H1 (cell line): Measurements from ENCODE around the gene ACSF2. TPM values are rescaled to one million over a fixed set of nuclear protein-coding genes. Genes with fewer than 3 reads are reported as not detected.

Experiments
- CTCF ChIA-PET: fragments of 300-600 bp; sonication (Branson Sonifier 250); formaldehyde crosslinking; loops from one replicate; lab custom pipeline; 2021; ENCODE audit not compliant: partially characterized antibody; lab: Charles Lee
- POLR2A ChIA-PET: fragments of 300-600 bp; sonication (Branson Sonifier 250); formaldehyde crosslinking; loops from one replicate; lab custom pipeline; 2021; ENCODE audit warnings: inconsistent platforms; ENCODE audit not compliant: partially characterized antibody; lab: Charles Lee
- DNase-seq, 2 experiments: peaks; one replicate each; pipeline versions ENCODE4 v3.0.0 to v3.0.0-alpha.2; 2010 to 2022; ENCODE audit warnings: low spot score in 2 of 2, low read depth in 1 of 2, mixed read lengths in 1 of 2
- FAIRE-seq: peaks from 2 replicates; lab custom pipeline; 2011; peaks lifted over from hg19 to GRCh38; lab: Jason Lieb, UNC
- H2AFZ ChIP-seq: 2 replicates; pipeline ENCODE4 v1.8.1; 2012; ENCODE audit warnings: low read length, inconsistent platforms
- H2AK5ac ChIP-seq: 2 replicates; pipeline ENCODE4 v1.6.1; 2013; ENCODE audit warnings: low read depth, low read length
- H2BK120ac ChIP-seq: replicated peaks from 2 replicates; pipeline ENCODE3; 2013; ENCODE audit warnings: low read depth, low read length, inconsistent platforms
- H2BK12ac ChIP-seq: 2 replicates; pipeline ENCODE4 v1.6.1; 2013; ENCODE audit warnings: low read depth, low read length
- H2BK15ac ChIP-seq: 2 replicates; pipeline ENCODE4 v1.6.1; 2013; ENCODE audit warnings: low read length
- H2BK20ac ChIP-seq: 2 replicates; pipeline ENCODE4 v1.6.1; 2013; ENCODE audit warnings: low read length
- H2BK5ac ChIP-seq: 2 replicates; pipeline ENCODE4 v1.6.1; 2013; ENCODE audit warnings: low read depth, low read length
- H3K14ac ChIP-seq: 2 replicates; pipeline ENCODE4 v1.6.1; 2013; ENCODE audit warnings: inconsistent platforms; ENCODE audit not compliant: insufficient read length
- H3K18ac ChIP-seq: 2 replicates; pipeline ENCODE4 v1.6.1; 2013; ENCODE audit warnings: low read length; ENCODE audit errors: extremely low read depth
- H3K23ac ChIP-seq: 2 replicates; pipeline ENCODE4 v1.6.1; 2013; ENCODE audit warnings: inconsistent platforms; ENCODE audit not compliant: insufficient read length
- H3K23me2 ChIP-seq: 2 replicates; pipeline ENCODE4 v1.6.1; 2013; ENCODE audit warnings: low read depth, low read length
- H3K27ac ChIP-seq: 2 replicates; pipeline ENCODE4 v1.6.1; 2011; ENCODE audit warnings: low read depth, low read length, inconsistent platforms
- H3K27me3 ChIP-seq, 4 experiments: replicated peaks in 1 of 4; 1 replicate in 1 of 4; 2 replicates in 3 of 4; pipeline versions ENCODE4 v1.6.1 to v1.8.1; 2011 to 2013; ENCODE audit warnings: low read length in 3 of 4, mild to moderate bottlenecking in 3 of 4, inconsistent platforms in 2 of 4, mixed read lengths in 2 of 4, moderate library complexity in 1 of 4; ENCODE audit not compliant: control insufficient read depth in 3 of 4, insufficient read depth in 3 of 4; ENCODE audit errors: extremely low read depth in 1 of 4
- H3K36me3 ChIP-seq, 4 experiments: 2 replicates each; pipeline versions ENCODE4 v1.6.1 to v1.8.1; 2011 to 2013; ENCODE audit warnings: mild to moderate bottlenecking in 4 of 4, low read length in 3 of 4, moderate library complexity in 2 of 4, control low read depth in 1 of 4, inconsistent platforms in 1 of 4; ENCODE audit not compliant: insufficient read depth in 4 of 4, control insufficient read depth in 2 of 4
- H3K4ac ChIP-seq: replicated peaks from 2 replicates; pipeline ENCODE3; 2013; ENCODE audit warnings: low read length, low read depth, mixed read lengths, inconsistent platforms; ENCODE audit not compliant: insufficient read length
- H3K4me1 ChIP-seq, 4 experiments: replicated peaks in 1 of 4; 1 replicate in 1 of 4; 2 replicates in 3 of 4; pipeline versions ENCODE4 v1.6.1 to v1.8.1; 2011 to 2013; ENCODE audit warnings: low read length in 3 of 4, inconsistent platforms in 2 of 4, mixed read lengths in 1 of 4; ENCODE audit not compliant: insufficient read depth in 4 of 4, control insufficient read depth in 3 of 4
- H3K4me2 ChIP-seq, 2 experiments: 2 replicates each; pipeline versions ENCODE4 v1.6.1 to v1.8.1; 2011 to 2013; ENCODE audit warnings: low read depth in 2 of 2, low read length in 2 of 2, control low read depth in 1 of 2, inconsistent platforms in 1 of 2, mild to moderate bottlenecking in 1 of 2; ENCODE audit not compliant: insufficient read depth in 1 of 2
- H3K4me3 ChIP-seq, 4 experiments: fragments of 200-600, 300-600 bp in 1 of 4; sonication (generic), shearing (Covaris generic), sonication (Bioruptor Twin) in 1 of 4; 2 replicates each; pipeline versions ENCODE4 v1.5.1 to v1.8.1; 2011 to 2016; ENCODE audit warnings: low read length in 4 of 4, low read depth in 3 of 4, control low read depth in 2 of 4, inconsistent platforms in 2 of 4, mild to moderate bottlenecking in 2 of 4, mixed read lengths in 1 of 4, moderate library complexity in 1 of 4; ENCODE audit not compliant: insufficient read depth in 2 of 4; ENCODE audit errors: extremely low read depth in 1 of 4
- H3K56ac ChIP-seq: replicated peaks from 2 replicates; pipeline ENCODE3; 2013; ENCODE audit warnings: low read depth, mild to moderate bottlenecking, mixed read lengths, low read length, inconsistent platforms; ENCODE audit not compliant: insufficient read length
- H3K79me1 ChIP-seq: 2 replicates; pipeline ENCODE4 v1.6.1; 2013; ENCODE audit warnings: low read depth, low read length, control low read depth
- H3K79me2 ChIP-seq, 2 experiments: 2 replicates each; pipeline versions ENCODE4 v1.6.1 to v1.8.1; 2012 to 2013; ENCODE audit warnings: low read length in 2 of 2, mild to moderate bottlenecking in 2 of 2, inconsistent platforms in 1 of 2; ENCODE audit not compliant: insufficient read depth in 2 of 2, control insufficient read depth in 1 of 2
- H3K9ac ChIP-seq, 4 experiments: replicated peaks in 1 of 4; 1 replicate in 1 of 4; 2 replicates in 3 of 4; pipeline versions ENCODE4 v1.6.1 to v1.8.1; 2011 to 2013; ENCODE audit warnings: low read depth in 3 of 4, low read length in 3 of 4, control low read depth in 2 of 4, mild to moderate bottlenecking in 2 of 4, moderate library complexity in 2 of 4, inconsistent platforms in 1 of 4; ENCODE audit errors: extremely low read depth in 1 of 4
- H3K9me3 ChIP-seq, 2 experiments: 2 replicates each; pipeline versions ENCODE4 v1.6.1 to v1.8.1; 2012 to 2013; ENCODE audit warnings: mild to moderate bottlenecking in 2 of 2, moderate library complexity in 2 of 2, control low read depth in 1 of 2, inconsistent platforms in 1 of 2, low read depth in 1 of 2, low read length in 1 of 2, mixed read lengths in 1 of 2; ENCODE audit not compliant: insufficient read depth in 2 of 2
- H4K20me1 ChIP-seq, 2 experiments: replicated peaks in 1 of 2; 2 replicates each; pipeline versions ENCODE3 to v1.8.1; 2011 to 2013; ENCODE audit warnings: inconsistent platforms in 2 of 2, low read length in 2 of 2, mild to moderate bottlenecking in 1 of 2; ENCODE audit not compliant: insufficient read depth in 2 of 2, control insufficient read depth in 1 of 2
- H4K5ac ChIP-seq: 2 replicates; pipeline ENCODE4 v1.6.1; 2013; ENCODE audit warnings: low read length, low read depth, mixed read lengths, inconsistent platforms; ENCODE audit not compliant: insufficient read length
- H4K8ac ChIP-seq: 2 replicates; pipeline ENCODE4 v1.8.0; 2013; ENCODE audit warnings: mild to moderate bottlenecking, moderate library complexity, low read length, inconsistent platforms; ENCODE audit not compliant: insufficient read depth; ENCODE audit errors: extremely low read depth
- H4K91ac ChIP-seq: replicated peaks from 2 replicates; pipeline ENCODE3; 2013; ENCODE audit warnings: low read length, mixed read lengths, inconsistent platforms; ENCODE audit not compliant: insufficient read length
- BRCA1 ChIP-seq: IDR thresholded peaks from 2 replicates; pipeline ENCODE4 v1.6.1; 2012; ENCODE audit warnings: low read depth, low read length, improper control_type of control experiment
- CTCF ChIP-seq, 3 experiments: IDR thresholded peaks; 1 replicate in 2 of 3; 2 replicates in 1 of 3; pipeline versions ENCODE4 v1.5.1 to v1.6.1; 2011; ENCODE audit warnings: low read length in 3 of 3, mild to moderate bottlenecking in 3 of 3, inconsistent platforms in 2 of 3, low read depth in 1 of 3, moderate library complexity in 1 of 3; ENCODE audit not compliant: insufficient read depth in 1 of 3; ENCODE audit errors: control extremely low read depth in 1 of 3
- JUN ChIP-seq: IDR thresholded peaks from 2 replicates; pipeline ENCODE4 v1.6.1; 2011; ENCODE audit warnings: low read depth, mild to moderate bottlenecking, improper control_type of control experiment, low read length
- JUND ChIP-seq: IDR thresholded peaks from 2 replicates; pipeline ENCODE4 v1.6.1; 2011; ENCODE audit warnings: mild to moderate bottlenecking, improper control_type of control experiment, low read length
- KDM5A ChIP-seq: fragments of 200-600 bp; IDR thresholded peaks from 2 replicates; pipeline ENCODE4 v1.7.1; 2012; ENCODE audit warnings: mild to moderate bottlenecking, low read length, inconsistent platforms, mixed read lengths
- RFX5 ChIP-seq: IDR thresholded peaks from 2 replicates; pipeline ENCODE4 v1.6.1; 2011; ENCODE audit warnings: low read depth, low read length, improper control_type of control experiment, borderline replicate concordance
- SIX5 ChIP-seq: IDR thresholded peaks from 2 replicates; pipeline ENCODE4 v1.6.1; 2011; ENCODE audit warnings: mild to moderate bottlenecking, low read depth, low read length
- SP1 ChIP-seq: IDR thresholded peaks from 2 replicates; pipeline ENCODE4 v1.6.1; 2011; ENCODE audit warnings: low read depth, low read length
- SP2 ChIP-seq: IDR thresholded peaks from 2 replicates; pipeline ENCODE4 v1.6.1; 2012; ENCODE audit warnings: mild to moderate bottlenecking, low read length, inconsistent platforms
- TEAD4 ChIP-seq: IDR thresholded peaks from 2 replicates; pipeline ENCODE4 v1.6.1; 2012; ENCODE audit warnings: low read depth, low read length, inconsistent platforms, mixed read lengths
- WGBS, 2 experiments: shearing (Covaris generic) in 1 of 2; methylation state at CpG; one replicate each; pipeline versions ENCODE4 v1.1.6 to v1.1.7; 2013 to 2015; ENCODE audit warnings: low lambda C conversion rate in 2 of 2, mixed read lengths in 2 of 2, inconsistent platforms in 1 of 2, low coverage in 1 of 2, missing lambda C conversion rate in 1 of 2; ENCODE audit not compliant: insufficient replicate concordance in 2 of 2, insufficient coverage in 1 of 2, insufficient read length in 1 of 2; ENCODE audit errors: extremely low coverage in 1 of 2, missing lambda C conversion rate in 1 of 2; 5-methylcytosine and 5-hydroxymethylcytosine counted together
- polyA plus RNA-seq, 7 experiments: library from polyadenylated mRNA; depleted of rRNA in 3 of 7; stranded (reverse) in 5 of 7; unstranded in 2 of 7; fragments of >200 nt in 5 of 7; fragments of 200-250 nt in 2 of 7; gene quantifications; 1 replicate in 5 of 7; 2 replicates in 1 of 7; 4 replicates in 1 of 7; pipeline versions ENCODE4 v1.2.1 to v1.2.3, GENCODE V29; 2011 to 2013; ENCODE audit warnings: missing spikeins in 2 of 7, mixed read lengths in 2 of 7
- total RNA-seq: library from RNA; stranded (reverse); fragmentation: NEBNext Ultra II Directional; extraction: Animal tissue kit (Norgen Biotek cat#: 25700); gene quantifications from 2 replicates; pipeline ENCODE4 v1.2.1, GENCODE V29; 2021

ACSF2 gene
- total and polyA plus RNA-seq, 2 of the 8 experiments (the other 6 are each of a cell fraction or from before 2014, with no cell fraction given): 14.5 to 16.3 TPM

- Histone ChIP-seq H3K36me3 (no peaks in the 10 kb centered on the region), H3K4me2 (no peak overlapping the region), H3K56ac (no peak overlapping the region), H3K79me2 (no peaks in the 10 kb centered on the region), H2AFZ (no peak overlapping the region), H3K27ac (no peak overlapping the region), H3K4me3 (no peak overlapping the region), H2AK5ac (no peak overlapping the region), H4K91ac (no peak overlapping the region), H4K20me1 (no peaks in the 10 kb centered on the region), H3K4me1 (peaks cover 4 to 8% (median 7%) of the 10 kb centered on the region in 4 experiments; a peak in 6 of 7 replicates), H3K23me2 (peaks cover 6% of the 10 kb centered on the region; the same call in 1 of the 2 replicates), H2BK20ac (no peak overlapping the region), H3K4ac (no peak overlapping the region), H2BK5ac (no peak overlapping the region), H3K79me1 (no peaks in the 10 kb centered on the region), H3K27me3 (no peaks in the 10 kb centered on the region), H3K18ac (no peak overlapping the region), H2BK12ac (no peak overlapping the region), H3K14ac (no peak overlapping the region), H2BK15ac (no peak overlapping the region), H3K9me3 (no peaks in the 10 kb centered on the region), H2BK120ac (no peak overlapping the region), H3K9ac (no peak overlapping the region), H4K5ac (no peak overlapping the region), H4K8ac (no peak overlapping the region), H3K23ac (no peak overlapping the region)
- no peak for FAIRE-seq
- DNase-seq: no peak
- CTCF ChIA-PET: interaction anchor here (0.5 to 8.3 kb wide), 10 partner anchors 9 to 1368 kb away, joined by 3 to 87 read pairs (median 4); partner anchors contain the start of genes LRRC59 and RSAD1
- 92% methylated on average over 4 of the region's 4 CpGs; no CpG with 5 or more reads in 1 of the 2 experiments for WGBS, 2 experiments
- POLR2A ChIA-PET: interaction anchor here (0.7 to 2.7 kb wide), 5 partner anchors 10 to 69 kb away, joined by 3 to 9 read pairs (median 3); partner anchors contain the start of gene LRRC59
- no peak for TF ChIP-seq KDM5A
- TF ChIP-seq SP2: no peak
- no peak for TF ChIP-seq CTCF (IDR thresholded peaks at IDR 0.05; ENCODE audit: control extremely low read depth in 1 of 3, insufficient read depth in 1 of 3, low read depth in 1 of 3, low read length in 3 of 3)
- no peak for TF ChIP-seq SP1
- TF ChIP-seq TEAD4: no peak
- TF ChIP-seq JUND: no peak
- TF ChIP-seq SIX5: no peak
- TF ChIP-seq JUN: no peak
- no peak for TF ChIP-seq BRCA1
- no peak for TF ChIP-seq RFX5
These were observed 5.0 kb downstream of the ACSF2 start for GRCh38 chr17:50430821-50431618.
